ENCODE measurements around the gene DNAH11. TPM values are rescaled to one million over a fixed set of nuclear protein-coding genes. Genes with fewer than 3 reads are reported as not detected.

The DNAH11 gene
- total and polyA plus RNA-seq, 9 of the 15 experiments (the other 6 are each of a cell fraction or from before 2014, with no cell fraction given) = under 0.01 TPM; not detected in 7

GRCh38 chr7:21670496-21670895, 127.7 kb downstream of the DNAH11 start (continued):
- TF ChIP-seq NR1H2 (CRISPR knock-in tag; IDR thresholded peaks at IDR 0.05) (no peak), CREB5 (CRISPR knock-in tag; IDR thresholded peaks at IDR 0.05) (no peak), ZNF589 (CRISPR knock-in tag; IDR thresholded peaks at IDR 0.05; ENCODE audit: low read depth) (no peak), RUNX1 (IDR thresholded peaks at IDR 0.05; ENCODE audit: low read depth) (no peak), PPARD (CRISPR knock-in tag; IDR thresholded peaks at IDR 0.05) (no peak), BCLAF1 (IDR thresholded peaks at IDR 0.05; ENCODE audit: borderline replicate concordance in 1 of 2, control insufficient read depth in 1 of 2, low read depth in 2 of 2, low read length in 1 of 2) (no peak)

- 4% methylated on average over 3 of the region's 3 CpGs for WGBS (ENCODE audit: insufficient coverage, low coverage, missing lambda C conversion rate)
- in situ Hi-C loops (cut with MboI) = no loop called here
- DNase-seq (ENCODE audit: extremely low read depth in 1 of 4, low spot score in 3 of 4) (no peak), ATAC-seq (no peak), FAIRE-seq (no peak)
- Histone ChIP-seq H3K4me1 (replicated peaks in 1 of 2; ENCODE audit: control insufficient read depth in 2 of 2, insufficient read depth in 2 of 2, low read length in 2 of 2) (no peaks in the 10 kb centered on the region), H3K9me1 (ENCODE audit: control insufficient read depth, insufficient read depth, low read length) (no peaks in the 10 kb centered on the region), H3K4me2 (ENCODE audit: insufficient read depth, low read length) (no peak overlapping the region), H3K27ac (ENCODE audit: extremely low read depth, low read depth, low read length) (no peak overlapping the region), H3K36me3 (ENCODE audit: control insufficient read depth, insufficient read depth, low read length) (no peaks in the 10 kb centered on the region), H3K4me3 (no peak overlapping the region), H3K9ac (ENCODE audit: insufficient read depth in 1 of 2, low read depth in 2 of 2, low read length in 2 of 2) (no peak overlapping the region), H3K27me3 (ENCODE audit: control insufficient read depth in 2 of 2, insufficient read depth in 2 of 2, low read length in 2 of 2) (no peaks in the 10 kb centered on the region), H4K20me1 (replicated peaks; ENCODE audit: control insufficient read depth, insufficient read depth, low read length) (no peaks in the 10 kb centered on the region), H3K9me3 (replicated peaks; ENCODE audit: control insufficient read depth, insufficient read depth, low read depth, low read length) (no peaks in the 10 kb centered on the region), H2AFZ (ENCODE audit: low read depth, low read length) (no peak overlapping the region), H3K79me2 (ENCODE audit: control insufficient read depth, insufficient read depth, low read length) (no peaks in the 10 kb centered on the region)
- intact Hi-C loops (cut with micrococcal nuclease) = no loop called here
- BruUV-seq (replicated peaks) = no TSS peak
- ChIA-PET POLR2A (no interaction called here), CTCF (ENCODE audit: low intra/inter-chr PET ratio) (interaction anchor here (0.7 kb wide), 1 partner anchor 600 kb away, joined by 3 read pairs; no protein-coding TSS in a partner anchor)
- TF ChIP-seq ZNF449 (CRISPR knock-in tag; IDR thresholded peaks at IDR 0.05) = no peak
- TF ChIP-seq BMI1 (IDR thresholded peaks at IDR 0.05; ENCODE audit: low read length) = no peak
- no peak for TF ChIP-seq ZNF644 (tag; IDR thresholded peaks at IDR 0.05; ENCODE audit: low read depth)
- no peak for TF ChIP-seq MAFG (tag; conservative IDR thresholded peaks at IDR 0.05)
- TF ChIP-seq TEAD4 (IDR thresholded peaks at IDR 0.05; ENCODE audit: low read length) = no peak
- no peak for TF ChIP-seq TEAD4 (CRISPR knock-in tag; IDR thresholded peaks at IDR 0.05; ENCODE audit: borderline replicate concordance)
- TF ChIP-seq XRCC4 (IDR thresholded peaks at IDR 0.05; ENCODE audit: extremely low read depth, insufficient read depth, insufficient read length) = no peak
- no peak for TF ChIP-seq BDP1 (IDR thresholded peaks at IDR 0.05; ENCODE audit: insufficient read depth, insufficient read length)
Measured at GRCh38 chr7:21671859-21672258, 129.0 kb downstream of the DNAH11 start.

Data from K562 (cell line).